ENCODE measurements around the gene RPTOR.

DNA sequence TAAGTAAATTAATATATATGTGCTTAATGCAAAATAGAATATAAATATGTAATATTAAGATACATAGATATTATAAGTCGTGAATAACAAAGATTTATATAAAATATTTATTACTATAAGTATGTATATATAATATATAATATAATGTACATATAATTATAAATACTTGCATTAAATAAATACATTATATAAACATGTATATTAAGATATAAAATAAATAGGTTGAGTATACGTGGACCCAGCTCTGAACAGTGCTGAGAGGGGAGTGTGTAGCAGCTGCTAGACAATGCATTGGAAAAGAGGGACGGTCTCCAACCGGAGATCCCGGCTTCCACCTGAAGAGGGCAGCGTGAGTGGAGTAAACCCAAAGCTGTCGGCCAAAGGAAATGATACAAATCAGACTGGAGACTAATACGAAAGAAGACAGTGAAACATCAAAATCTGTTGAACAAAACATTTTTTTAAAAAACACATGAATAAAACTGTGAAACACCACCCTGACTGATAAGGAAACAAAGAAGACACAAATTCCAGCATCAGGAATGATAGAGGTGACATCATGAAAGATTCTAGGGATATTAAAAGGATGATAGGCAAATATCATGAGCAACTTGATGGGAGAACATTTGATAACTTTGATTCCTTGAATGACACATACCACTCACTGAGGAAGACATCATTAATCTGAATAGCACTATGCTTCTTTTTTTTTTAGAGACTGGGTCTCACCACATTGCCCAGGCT is 321.6 kb downstream of the RPTOR start:
- TF ChIP-seq, protein P1, sequence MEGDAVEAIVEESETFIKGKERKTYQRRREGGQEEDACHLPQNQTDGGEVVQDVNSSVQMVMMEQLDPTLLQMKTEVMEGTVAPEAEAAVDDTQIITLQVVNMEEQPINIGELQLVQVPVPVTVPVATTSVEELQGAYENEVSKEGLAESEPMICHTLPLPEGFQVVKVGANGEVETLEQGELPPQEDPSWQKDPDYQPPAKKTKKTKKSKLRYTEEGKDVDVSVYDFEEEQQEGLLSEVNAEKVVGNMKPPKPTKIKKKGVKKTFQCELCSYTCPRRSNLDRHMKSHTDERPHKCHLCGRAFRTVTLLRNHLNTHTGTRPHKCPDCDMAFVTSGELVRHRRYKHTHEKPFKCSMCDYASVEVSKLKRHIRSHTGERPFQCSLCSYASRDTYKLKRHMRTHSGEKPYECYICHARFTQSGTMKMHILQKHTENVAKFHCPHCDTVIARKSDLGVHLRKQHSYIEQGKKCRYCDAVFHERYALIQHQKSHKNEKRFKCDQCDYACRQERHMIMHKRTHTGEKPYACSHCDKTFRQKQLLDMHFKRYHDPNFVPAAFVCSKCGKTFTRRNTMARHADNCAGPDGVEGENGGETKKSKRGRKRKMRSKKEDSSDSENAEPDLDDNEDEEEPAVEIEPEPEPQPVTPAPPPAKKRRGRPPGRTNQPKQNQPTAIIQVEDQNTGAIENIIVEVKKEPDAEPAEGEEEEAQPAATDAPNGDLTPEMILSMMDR (conservative IDR thresholded peaks at IDR 0.05; ENCODE audit: low read length): peak; percentile 89
- no peak for TF ChIP-seq EZH2phosphoT487 (IDR thresholded peaks at IDR 0.05; ENCODE audit: borderline replicate concordance, low read depth, low read length)

Measured in OCI-LY7 (cell line).